ENCODE results near the gene TGM3. TPM values are rescaled to one million over a fixed set of nuclear protein-coding genes. Genes with fewer than 3 reads are reported as not detected.

TGM3 gene
- total RNA-seq, 1 experiment from 2014 or later = not detected

GRCh38 chr20:2282181-2282580 is 13.6 kb upstream of the TGM3 start:
- ChIA-PET RAD21 (ENCODE audit: low non-redundant PET in 1 of 2, low total read pairs in 2 of 2, uncharacterized antibody in 2 of 2, unreplicated experiment in 2 of 2) (no interaction called here), POLR2A (no interaction called here), CTCF (no interaction called here)
- Histone ChIP-seq H3K36me3 (ENCODE audit: control insufficient read depth in 1 of 2, insufficient read depth in 2 of 2, low read length in 2 of 2) (no peaks in the 10 kb centered on the region), H3K9me2 (ENCODE audit: insufficient read depth) (no peaks in the 10 kb centered on the region), H3K4me2 (ENCODE audit: low read length) (no peak overlapping the region), H3K27me3 (ENCODE audit: insufficient read depth, low read length) (no peaks in the 10 kb centered on the region), H3K4me1 (ENCODE audit: control insufficient read depth in 1 of 2, insufficient read depth in 2 of 2, low read length in 2 of 2) (peaks cover 0 to 8% of the 10 kb centered on the region in 2 experiments; a peak in 2 of 4 replicates), H3K27ac (ENCODE audit: low read depth, low read length) (no peak overlapping the region), H3K4me3 (replicated peaks in 1 of 2; ENCODE audit: low read depth in 1 of 2, low read length in 2 of 2) (no peak overlapping the region), H3K79me2 (ENCODE audit: insufficient read depth, low read length) (no peaks in the 10 kb centered on the region), H4K20me1 (ENCODE audit: insufficient read depth) (no peaks in the 10 kb centered on the region; the same call in 1 of the 2 replicates), H3K9ac (ENCODE audit: low read length) (no peak overlapping the region), H3K9me3 (ENCODE audit: control insufficient read depth in 1 of 2, insufficient read depth in 1 of 2, low read depth in 1 of 2, low read length in 2 of 2) (no peaks in the 10 kb centered on the region), H2AFZ (ENCODE audit: low read depth, low read length, poor library complexity, severe bottlenecking) (no peak overlapping the region)
- TF ChIP-seq CTCF (IDR thresholded peaks at IDR 0.05 in 2 of 3, conservative IDR thresholded peaks at IDR 0.05 in 1 of 3; ENCODE audit: borderline replicate concordance in 1 of 3, insufficient read depth in 1 of 3, low read depth in 2 of 3, low read length in 2 of 3) (no peak), ZBTB33 (IDR thresholded peaks at IDR 0.05; ENCODE audit: extremely low read depth, insufficient replicate concordance, low read length) (no peak), SIN3A (IDR thresholded peaks at IDR 0.05; ENCODE audit: low read depth) (no peak), REST (IDR thresholded peaks at IDR 0.05; ENCODE audit: low read depth) (no peak), SRF (IDR thresholded peaks at IDR 0.05; ENCODE audit: low read depth) (no peak), POLR2A (IDR thresholded peaks at IDR 0.05; ENCODE audit: borderline replicate concordance, extremely low read depth, insufficient read depth, insufficient read length) (no peak), ZFX (IDR thresholded peaks at IDR 0.05) (no peak), EZH2phosphoT487 (IDR thresholded peaks at IDR 0.05; ENCODE audit: borderline replicate concordance) (no peak), ZNF274 (IDR thresholded peaks at IDR 0.05; ENCODE audit: low read depth, low read length) (no peak)
- TF ChIP-seq, protein P1, sequence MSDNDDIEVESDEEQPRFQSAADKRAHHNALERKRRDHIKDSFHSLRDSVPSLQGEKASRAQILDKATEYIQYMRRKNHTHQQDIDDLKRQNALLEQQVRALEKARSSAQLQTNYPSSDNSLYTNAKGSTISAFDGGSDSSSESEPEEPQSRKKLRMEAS (IDR thresholded peaks at IDR 0.05) = no peak
- DNase-seq (ENCODE audit: low read depth, low spot score) (no peak), ATAC-seq (no peak)
- BruUV-seq (replicated peaks) = no TSS peak
- intact Hi-C loops (cut with micrococcal nuclease) = no loop called here

Data from HCT116 (cell line).